Fibroblast of pulmonary artery (primary cell): ENCODE measurements around the gene ALOX12B.
A peak's percentile ranks its signal among the peaks of the same experiment; 100 is the strongest.

Source experiments
- DNase-seq: peaks from one replicate; pipeline ENCODE4 v3.0.0-alpha.2; 2010; ENCODE audit warnings: low read depth
- H3K4me3 ChIP-seq: replicated peaks from 2 replicates; pipeline ENCODE4 v1.5.1; 2011; ENCODE audit warnings: low read depth, mild to moderate bottlenecking, control low read depth, low read length, moderate library complexity
- CTCF ChIP-seq: IDR thresholded peaks from 2 replicates; pipeline ENCODE4 v1.5.1; 2011; ENCODE audit warnings: mild to moderate bottlenecking, control low read depth, low read length, inconsistent platforms; ENCODE audit errors: missing control alignments

The ALOX12B gene

GRCh38 chr17:8100111-8100510, 12.6 kb upstream of the ALOX12B start:
- DNase-seq = no peak
- no peak for TF ChIP-seq CTCF
- H3K4me3 ChIP-seq = no peak overlapping the region

GRCh38 chr17:8096541-8096940, 9.0 kb upstream of the ALOX12B start:
- no peak for DNase-seq
- H3K4me3 ChIP-seq = no peak overlapping the region
- no peak for TF ChIP-seq CTCF

- H3K4me3 ChIP-seq = no peak overlapping the region
- peak; percentile 1 for TF ChIP-seq CTCF
- DNase-seq = no peak
Observed at GRCh38 chr17:8095361-8095760, 7.8 kb upstream of the ALOX12B start.

GRCh38 chr17:8091033-8091687, 3.6 kb upstream of the ALOX12B start:
- no peak for TF ChIP-seq CTCF
- H3K4me3 ChIP-seq = no peak overlapping the region
- DNase-seq = no peak

GRCh38 chr17:8089728-8090127, 2.2 kb upstream of the ALOX12B start:
- no peak for TF ChIP-seq CTCF
- no peak overlapping the region for H3K4me3 ChIP-seq
- no peak for DNase-seq

GRCh38 chr17:8087952-8088230, 375 bp upstream of the ALOX12B start:
- DNase-seq = no peak
- TF ChIP-seq CTCF = no peak
- H3K4me3 ChIP-seq = no peak overlapping the region

- no peak overlapping the region for H3K4me3 ChIP-seq
- no peak for TF ChIP-seq CTCF
- no peak for DNase-seq
Observed at GRCh38 chr17:8084250-8084649, 3.3 kb downstream of the ALOX12B start.
